D721Med (cell line): ENCODE results near the gene ZNF346.

Experiments used
- DNase-seq: peaks from one replicate; pipeline ENCODE4 v3.0.0; 2011; ENCODE audit warnings: low spot score; ENCODE audit not compliant: insufficient read length
- FAIRE-seq: peaks from 2 replicates; lab custom pipeline; 2011; peaks lifted over from hg19 to GRCh38; lab: Jason Lieb, UNC
- TF ChIP-seq, protein P1 (sequence below): IDR thresholded peaks from 2 replicates; pipeline ENCODE4 v1.5.1; 2012; ENCODE audit warnings: mild to moderate bottlenecking, control low read depth; ENCODE audit not compliant: insufficient read depth; ENCODE audit errors: missing control alignments

The ZNF346 gene

DNA sequence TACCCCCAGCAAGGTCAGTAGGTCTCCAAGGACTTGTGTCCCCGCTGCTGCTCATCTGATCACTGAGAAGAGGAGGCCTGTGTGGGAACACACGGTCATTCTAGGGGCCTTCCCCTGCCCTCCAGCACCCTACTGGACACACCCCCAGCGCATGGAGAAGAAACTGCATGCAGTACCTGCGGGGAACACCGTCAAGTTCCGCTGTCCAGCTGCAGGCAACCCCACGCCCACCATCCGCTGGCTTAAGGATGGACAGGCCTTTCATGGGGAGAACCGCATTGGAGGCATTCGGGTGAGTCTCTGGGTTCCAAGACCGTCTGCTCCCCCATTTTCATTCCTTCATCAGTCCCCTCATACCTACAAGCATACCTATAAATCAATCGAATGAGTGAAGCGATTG is 68.3 kb downstream of the ZNF346 start:
- TF ChIP-seq, protein P1, sequence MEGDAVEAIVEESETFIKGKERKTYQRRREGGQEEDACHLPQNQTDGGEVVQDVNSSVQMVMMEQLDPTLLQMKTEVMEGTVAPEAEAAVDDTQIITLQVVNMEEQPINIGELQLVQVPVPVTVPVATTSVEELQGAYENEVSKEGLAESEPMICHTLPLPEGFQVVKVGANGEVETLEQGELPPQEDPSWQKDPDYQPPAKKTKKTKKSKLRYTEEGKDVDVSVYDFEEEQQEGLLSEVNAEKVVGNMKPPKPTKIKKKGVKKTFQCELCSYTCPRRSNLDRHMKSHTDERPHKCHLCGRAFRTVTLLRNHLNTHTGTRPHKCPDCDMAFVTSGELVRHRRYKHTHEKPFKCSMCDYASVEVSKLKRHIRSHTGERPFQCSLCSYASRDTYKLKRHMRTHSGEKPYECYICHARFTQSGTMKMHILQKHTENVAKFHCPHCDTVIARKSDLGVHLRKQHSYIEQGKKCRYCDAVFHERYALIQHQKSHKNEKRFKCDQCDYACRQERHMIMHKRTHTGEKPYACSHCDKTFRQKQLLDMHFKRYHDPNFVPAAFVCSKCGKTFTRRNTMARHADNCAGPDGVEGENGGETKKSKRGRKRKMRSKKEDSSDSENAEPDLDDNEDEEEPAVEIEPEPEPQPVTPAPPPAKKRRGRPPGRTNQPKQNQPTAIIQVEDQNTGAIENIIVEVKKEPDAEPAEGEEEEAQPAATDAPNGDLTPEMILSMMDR, result no peak
- FAIRE-seq, result no peak
- no peak for DNase-seq

DNA sequence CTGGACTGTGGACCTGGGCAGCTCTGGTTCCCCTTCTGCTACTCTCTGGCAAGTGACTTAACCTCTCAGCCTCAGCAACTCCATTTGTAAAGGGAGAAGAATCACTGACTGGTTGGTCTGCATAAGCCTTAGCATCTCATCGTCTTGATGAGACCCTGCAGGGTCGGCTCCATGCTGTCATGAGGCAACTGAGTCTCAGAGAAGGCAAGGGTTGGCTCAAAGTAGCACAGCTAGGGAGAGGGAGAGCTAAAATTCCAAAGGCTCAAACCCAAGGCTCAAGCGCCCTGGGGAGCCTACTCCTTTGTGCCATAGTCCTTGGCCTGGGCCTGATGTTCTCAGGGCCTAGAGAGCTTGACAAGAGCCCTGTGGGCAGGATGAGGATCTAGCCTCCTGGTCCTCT is 68.7 kb downstream of the ZNF346 start:
- FAIRE-seq, result no peak
- TF ChIP-seq, protein P1, result no peak
- DNase-seq, result no peak

DNA sequence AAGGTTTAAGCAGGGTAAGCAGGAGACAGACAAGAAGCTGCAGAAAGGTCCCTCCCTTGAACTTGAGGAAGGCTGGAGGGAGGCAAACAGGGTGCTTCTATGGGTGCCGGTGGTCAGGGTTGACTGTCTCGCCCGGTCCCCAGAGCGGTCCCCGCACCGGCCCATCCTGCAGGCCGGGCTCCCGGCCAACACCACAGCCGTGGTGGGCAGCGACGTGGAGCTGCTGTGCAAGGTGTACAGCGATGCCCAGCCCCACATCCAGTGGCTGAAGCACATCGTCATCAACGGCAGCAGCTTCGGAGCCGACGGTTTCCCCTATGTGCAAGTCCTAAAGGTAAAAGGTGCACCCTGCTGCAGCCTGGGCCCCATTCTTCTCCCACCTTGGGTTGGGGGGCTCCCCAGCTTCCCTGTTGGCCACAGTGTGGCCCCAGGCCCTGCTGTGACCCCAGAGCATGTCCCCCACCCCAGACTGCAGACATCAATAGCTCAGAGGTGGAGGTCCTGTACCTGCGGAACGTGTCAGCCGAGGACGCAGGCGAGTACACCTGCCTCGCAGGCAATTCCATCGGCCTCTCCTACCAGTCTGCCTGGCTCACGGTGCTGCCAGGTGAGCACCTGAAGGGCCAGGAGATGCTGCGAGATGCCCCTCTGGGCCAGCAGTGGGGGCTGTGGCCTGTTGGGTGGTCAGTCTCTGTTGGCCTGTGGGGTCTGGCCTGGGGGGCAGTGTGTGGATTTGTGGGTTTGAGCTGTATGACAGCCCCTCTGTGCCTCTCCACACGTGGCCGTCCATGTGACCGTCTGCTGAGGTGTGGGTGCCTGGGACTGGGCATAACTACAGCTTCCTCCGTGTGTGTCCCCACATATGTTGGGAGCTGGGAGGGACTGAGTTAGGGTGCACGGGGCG is 69.9 kb downstream of the ZNF346 start:
- FAIRE-seq (no peak), DNase-seq (no peak)
- TF ChIP-seq, protein P1, result no peak

DNA sequence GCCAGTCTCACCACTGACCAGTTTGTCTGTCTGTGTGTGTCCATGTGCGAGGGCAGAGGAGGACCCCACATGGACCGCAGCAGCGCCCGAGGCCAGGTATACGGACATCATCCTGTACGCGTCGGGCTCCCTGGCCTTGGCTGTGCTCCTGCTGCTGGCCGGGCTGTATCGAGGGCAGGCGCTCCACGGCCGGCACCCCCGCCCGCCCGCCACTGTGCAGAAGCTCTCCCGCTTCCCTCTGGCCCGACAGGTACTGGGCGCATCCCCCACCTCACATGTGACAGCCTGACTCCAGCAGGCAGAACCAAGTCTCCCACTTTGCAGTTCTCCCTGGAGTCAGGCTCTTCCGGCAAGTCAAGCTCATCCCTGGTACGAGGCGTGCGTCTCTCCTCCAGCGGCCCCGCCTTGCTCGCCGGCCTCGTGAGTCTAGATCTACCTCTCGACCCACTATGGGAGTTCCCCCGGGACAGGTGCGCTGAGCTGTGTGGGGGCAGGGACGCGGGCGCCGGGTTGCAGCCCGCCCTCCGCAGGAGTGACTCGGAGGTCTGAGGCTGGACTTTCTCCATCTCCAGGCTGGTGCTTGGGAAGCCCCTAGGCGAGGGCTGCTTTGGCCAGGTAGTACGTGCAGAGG is 70.7 kb downstream of the ZNF346 start:
- FAIRE-seq (no peak), DNase-seq (no peak)
- TF ChIP-seq, protein P1, result no peak

DNA sequence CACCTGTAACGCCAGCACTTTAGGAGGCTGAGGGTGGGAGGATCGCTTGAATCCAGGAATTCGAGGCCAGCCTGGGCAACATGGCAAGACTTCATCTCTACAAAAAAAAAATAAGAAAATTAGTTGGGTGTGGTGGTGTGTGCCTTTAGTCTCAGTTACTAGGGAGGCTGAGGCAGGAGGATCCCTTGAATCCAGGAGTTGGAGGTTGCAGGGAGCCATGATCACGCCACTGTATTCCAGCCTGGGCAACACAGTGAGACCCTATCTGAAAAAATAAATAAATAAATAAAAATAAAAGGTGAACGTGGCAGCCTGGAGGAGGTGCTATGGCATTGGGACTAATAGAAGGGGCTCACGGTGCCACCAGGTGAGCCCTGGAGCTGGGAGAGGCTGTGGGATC is 71.3 kb downstream of the ZNF346 start:
- DNase-seq (no peak), FAIRE-seq (no peak)
- TF ChIP-seq, protein P1, result no peak

DNA sequence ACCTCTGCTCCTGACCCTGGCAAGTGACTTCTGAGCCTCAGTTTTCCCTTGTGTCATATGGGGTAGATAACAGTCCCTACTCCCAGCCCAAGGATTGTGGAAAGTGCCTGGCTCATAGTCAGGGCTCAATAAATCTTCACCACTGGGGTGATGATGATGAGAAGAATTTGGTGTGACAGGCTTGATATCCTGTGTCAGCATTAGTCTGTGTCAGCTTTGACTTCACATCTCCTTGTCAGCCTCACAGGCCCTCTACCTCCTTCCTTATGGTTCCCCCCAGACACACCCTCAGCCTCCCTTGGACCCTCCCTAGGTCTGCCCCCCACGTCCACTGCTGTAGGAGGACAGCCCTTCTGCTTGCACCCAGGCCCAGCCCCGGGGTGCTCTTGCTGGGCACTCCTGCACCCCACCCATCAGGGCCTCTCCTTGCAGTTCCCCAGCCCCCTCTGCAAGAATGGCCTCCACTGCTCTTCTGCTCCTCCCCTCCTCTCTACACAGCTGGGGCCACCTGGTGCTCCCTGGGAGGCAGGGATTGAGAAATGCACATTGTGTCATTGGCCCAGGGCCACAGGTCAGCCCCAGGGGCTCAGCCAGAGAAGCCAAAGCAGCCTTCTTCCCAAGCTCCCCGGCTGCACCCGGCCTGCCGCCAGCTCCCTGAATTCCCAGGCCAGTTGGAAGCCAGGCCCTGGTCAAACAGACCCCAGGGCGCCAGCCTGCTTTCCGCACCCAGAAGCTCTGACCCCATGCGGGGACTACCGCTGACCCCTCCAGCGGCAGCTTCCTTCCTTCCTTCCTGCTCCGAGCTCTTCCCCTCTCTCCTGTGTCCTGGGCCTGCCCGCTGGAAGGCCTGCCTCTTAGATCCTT is 72.0 kb downstream of the ZNF346 start:
- DNase-seq (no peak), FAIRE-seq (no peak)
- TF ChIP-seq, protein P1, result no peak
